Neural progenitor cell (in vitro differentiated cells): Measurements from ENCODE around the gene RNLS. TPM values are rescaled to one million over a fixed set of nuclear protein-coding genes. Genes with fewer than 3 reads are reported as not detected.

ENCODE experiments used
- DNase-seq: peaks from one replicate; pipeline ENCODE4 v3.0.0-alpha.2; 2016; ENCODE audit warnings: low spot score
- H2AFZ ChIP-seq: fragments of 200-600 bp; sonication (generic); replicated peaks from 2 replicates; pipeline ENCODE4 v1.6.1; 2016; ENCODE audit warnings: antibody characterized with exemption
- H3F3A ChIP-seq: fragments of 200-600 bp; sonication (generic); 2 replicates; pipeline ENCODE4 v1.6.1; 2016; ENCODE audit warnings: antibody characterized with exemption, low read depth
- H3K27ac ChIP-seq: fragments of 200-600 bp; sonication (generic); 2 replicates; pipeline ENCODE4 v1.5.1; 2016; ENCODE audit warnings: mild to moderate bottlenecking
- H3K27me3 ChIP-seq: fragments of 200-600 bp; sonication (generic); 2 replicates; pipeline ENCODE4 v1.6.1; 2016; ENCODE audit warnings: mild to moderate bottlenecking, moderate library complexity
- H3K36me3 ChIP-seq: fragments of 200-600 bp; sonication (generic); 2 replicates; pipeline ENCODE4 v1.5.1; 2016
- H3K4me1 ChIP-seq: fragments of 200-600 bp; sonication (generic); 2 replicates; pipeline ENCODE4 v1.6.1; 2016; ENCODE audit warnings: mixed run types
- H3K4me2 ChIP-seq: fragments of 200-600 bp; sonication (generic); 2 replicates; pipeline ENCODE4 v1.6.1; 2016
- H3K4me3 ChIP-seq: fragments of 200-600 bp; sonication (generic); 2 replicates; pipeline ENCODE4 v1.5.1; 2016
- H3K79me2 ChIP-seq: fragments of 200-600 bp; sonication (generic); 2 replicates; pipeline ENCODE4 v1.6.1; 2016; ENCODE audit warnings: low read depth
- H3K9ac ChIP-seq: fragments of 200-600 bp; sonication (generic); 2 replicates; pipeline ENCODE4 v1.6.1; 2016
- H3K9me3 ChIP-seq: fragments of 200-600 bp; sonication (generic); 2 replicates; pipeline ENCODE4 v1.5.1; 2016; ENCODE audit warnings: low read depth
- H4K20me1 ChIP-seq: fragments of 200-600 bp; sonication (generic); 2 replicates; pipeline ENCODE4 v1.6.1; 2016; ENCODE audit warnings: low read depth
- H3K27ac Mint-ChIP-seq: 3 replicates; pipeline ENCODE4 v1.8.0; 2021; ENCODE audit warnings: mixed read lengths
- H3K27me3 Mint-ChIP-seq: 2 replicates; pipeline ENCODE4 v1.8.0; 2022; ENCODE audit warnings: low read depth, mild to moderate bottlenecking, inconsistent platforms, moderate library complexity, mixed read lengths; ENCODE audit not compliant: insufficient read depth
- H3K36me3 Mint-ChIP-seq: 3 replicates; pipeline ENCODE4 v1.8.0; 2021; ENCODE audit warnings: mixed read lengths
- H3K4me1 Mint-ChIP-seq: 3 replicates; pipeline ENCODE4 v1.8.0; 2021; ENCODE audit warnings: mixed read lengths
- H3K4me3 Mint-ChIP-seq: 3 replicates; pipeline ENCODE4 v1.8.0; 2021; ENCODE audit warnings: mild to moderate bottlenecking, moderate library complexity, mixed read lengths
- H3K9me3 Mint-ChIP-seq: 3 replicates; pipeline ENCODE4 v1.8.0; 2020; ENCODE audit warnings: mixed read lengths
- CTCF ChIP-seq: fragments of 200-600 bp; sonication (generic); IDR thresholded peaks from 2 replicates; pipeline ENCODE4 v1.5.1; 2017; ENCODE audit warnings: antibody characterized with exemption, mild to moderate bottlenecking
- EZH2 ChIP-seq: fragments of 200-600 bp; sonication (generic); IDR thresholded peaks from 2 replicates; pipeline ENCODE4 v1.6.1; 2017; ENCODE audit warnings: antibody characterized with exemption, mild to moderate bottlenecking, moderate library complexity
- EZH2phosphoT487 ChIP-seq: fragments of 200-600 bp; sonication (generic); IDR thresholded peaks from 2 replicates; pipeline ENCODE4 v1.6.1; 2017; ENCODE audit warnings: antibody characterized with exemption
- total RNA-seq: library from RNA; depleted of rRNA; stranded (reverse); fragments of >200 nt; gene quantifications from 2 replicates; pipeline ENCODE4 v1.2.3, GENCODE V29; 2015; ENCODE audit warnings: low replicate concordance

RNLS gene
- total RNA-seq, 1 donor from 2014 or later, result 9.1 TPM

DNA sequence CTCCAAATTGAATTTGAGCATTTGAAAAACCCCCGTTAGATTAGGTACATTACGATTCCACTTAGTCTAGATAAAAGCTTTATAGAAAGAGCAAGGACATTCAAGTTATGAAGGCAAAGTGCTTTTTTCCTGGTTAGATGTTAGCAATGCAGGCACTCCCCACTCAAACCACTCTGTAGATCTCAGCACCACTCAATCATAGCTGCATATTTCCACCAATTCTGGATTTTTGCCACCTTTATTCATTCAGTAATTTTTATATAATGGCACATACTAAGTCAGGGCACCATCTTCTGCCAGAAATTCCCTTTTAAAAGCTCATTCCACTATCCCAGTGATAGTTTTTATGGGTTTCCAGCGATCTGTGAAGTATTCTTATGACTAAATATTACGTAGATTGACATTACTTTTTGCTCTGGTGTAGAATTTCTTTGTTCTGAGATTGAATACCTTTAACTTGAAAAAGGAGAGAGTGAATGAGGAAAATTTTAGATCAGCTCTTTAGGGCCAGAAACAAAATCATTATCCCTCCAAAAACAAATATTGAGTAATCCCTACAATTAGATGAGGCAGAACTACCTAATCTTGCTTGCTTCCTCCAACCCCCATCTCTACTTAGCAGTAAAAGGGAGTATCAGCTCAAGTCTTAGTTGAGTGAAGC lies 51.6 kb downstream of the RNLS start:
- Histone ChIP-seq H4K20me1 (no peaks in the 10 kb centered on the region), H3K9me3 (no peaks in the 10 kb centered on the region), H3F3A (no peaks in the 10 kb centered on the region), H2AFZ (no peak overlapping the region), H3K4me1 (peaks cover 7% of the 10 kb centered on the region), H3K9ac (no peak overlapping the region), H3K79me2 (no peaks in the 10 kb centered on the region), H3K4me3 (no peak overlapping the region), H3K27ac (no peak overlapping the region), H3K27me3 (no peaks in the 10 kb centered on the region), H3K4me2 (no peak overlapping the region), H3K36me3 (no peaks in the 10 kb centered on the region)
- H3K27ac Mint-ChIP-seq, result no peak overlapping the region
- H3K36me3 Mint-ChIP-seq, result no peaks in the 10 kb centered on the region
- H3K27me3 Mint-ChIP-seq, result no peaks in the 10 kb centered on the region
- H3K4me1 Mint-ChIP-seq, result peaks cover 2% of the 10 kb centered on the region
- H3K4me3 Mint-ChIP-seq, result no peak overlapping the region
- no peak for DNase-seq
- no peaks in the 10 kb centered on the region for H3K9me3 Mint-ChIP-seq
- TF ChIP-seq EZH2 (no peak), CTCF (no peak), EZH2phosphoT487 (no peak)

DNA sequence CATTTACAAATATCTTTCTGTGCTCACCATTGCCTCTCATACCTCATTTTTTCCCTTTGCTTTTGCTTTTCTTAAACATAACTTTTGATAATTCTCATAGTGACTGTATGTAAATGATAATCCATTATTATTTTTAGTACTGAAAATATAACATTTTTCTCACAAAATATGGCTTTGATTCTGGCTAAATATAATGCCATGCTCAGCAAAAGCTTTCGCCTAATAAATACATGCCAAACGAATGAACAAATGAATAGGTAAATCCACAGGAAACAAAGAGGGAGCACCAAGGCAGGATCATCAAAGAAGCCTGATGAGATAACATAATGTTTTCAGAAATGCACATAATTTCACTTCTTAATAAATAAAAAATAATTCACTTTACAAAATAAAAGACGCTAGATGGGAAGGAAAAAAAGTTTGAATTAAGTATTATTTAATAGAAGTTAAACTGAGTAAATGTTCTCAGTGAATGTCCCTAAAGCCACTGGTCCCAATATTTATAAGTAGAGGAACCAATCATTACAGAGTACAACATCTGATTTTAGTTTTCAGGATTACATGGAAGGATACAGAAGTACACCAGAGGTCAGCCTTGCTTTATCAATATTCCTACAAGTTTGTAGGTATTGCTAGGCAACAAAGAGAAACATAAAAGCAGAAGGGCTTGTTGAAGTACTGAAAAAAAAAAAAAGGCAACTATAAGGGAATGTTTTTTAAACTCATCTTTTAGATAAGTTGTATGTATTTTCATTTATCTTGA lies 52.3 kb downstream of the RNLS start:
- Mint-ChIP-seq H3K4me1 (peaks cover 2% of the 10 kb centered on the region), H3K36me3 (no peaks in the 10 kb centered on the region), H3K27ac (no peak overlapping the region), H3K4me3 (no peak overlapping the region), H3K9me3 (no peaks in the 10 kb centered on the region), H3K27me3 (no peaks in the 10 kb centered on the region)
- Histone ChIP-seq H3K4me3 (no peak overlapping the region), H3K9me3 (no peaks in the 10 kb centered on the region), H4K20me1 (no peaks in the 10 kb centered on the region), H3K36me3 (no peaks in the 10 kb centered on the region), H3K27ac (no peak overlapping the region), H2AFZ (no peak overlapping the region), H3K4me1 (peaks cover 7% of the 10 kb centered on the region), H3F3A (no peaks in the 10 kb centered on the region), H3K9ac (no peak overlapping the region), H3K79me2 (no peaks in the 10 kb centered on the region), H3K4me2 (no peak overlapping the region), H3K27me3 (no peaks in the 10 kb centered on the region)
- TF ChIP-seq CTCF (no peak), EZH2phosphoT487 (no peak), EZH2 (no peak)
- no peak for DNase-seq

GRCh38 chr10:88530093-88530492 lies 53.0 kb downstream of the RNLS start:
- Histone ChIP-seq H3K9ac (no peak overlapping the region), H3K9me3 (no peaks in the 10 kb centered on the region), H3K4me1 (peaks cover 7% of the 10 kb centered on the region), H2AFZ (no peak overlapping the region), H3K27ac (no peak overlapping the region), H3K4me2 (no peak overlapping the region), H3K79me2 (no peaks in the 10 kb centered on the region), H3K36me3 (no peaks in the 10 kb centered on the region), H3F3A (no peaks in the 10 kb centered on the region), H4K20me1 (no peaks in the 10 kb centered on the region), H3K27me3 (no peaks in the 10 kb centered on the region), H3K4me3 (no peak overlapping the region)
- TF ChIP-seq EZH2phosphoT487 (no peak), EZH2 (no peak), CTCF (no peak)
- DNase-seq, result no peak
- peaks cover 2% of the 10 kb centered on the region for H3K4me1 Mint-ChIP-seq
- no peaks in the 10 kb centered on the region for H3K27me3 Mint-ChIP-seq
- H3K27ac Mint-ChIP-seq, result no peak overlapping the region
- no peak overlapping the region for H3K4me3 Mint-ChIP-seq
- H3K36me3 Mint-ChIP-seq, result no peaks in the 10 kb centered on the region
- H3K9me3 Mint-ChIP-seq, result no peaks in the 10 kb centered on the region
